Peyer's patch (tissue), 4 donors: ENCODE results near the gene TRPV6.

ENCODE experiments used
- POLR2A ChIP-seq, 2 donors: fragments of 450-650 bp; IDR thresholded peaks; one replicate each; pipeline ENCODE4 v1.5.1; 2017; ENCODE audit warnings: antibody characterized with exemption in 2 of 2, mild to moderate bottlenecking in 2 of 2, moderate library complexity in 2 of 2
- TF ChIP-seq, protein P1 (sequence below), 6 experiments: fragments of 450-650 bp in 4 of 6; fragments of 200-600 bp in 2 of 6; sonication (generic) in 1 of 6; IDR thresholded peaks; one replicate each; pipeline ENCODE4 v1.5.1; 2017 to 2019; ENCODE audit warnings: antibody characterized with exemption in 6 of 6, mild to moderate bottlenecking in 3 of 6, moderate library complexity in 1 of 6

DNA sequence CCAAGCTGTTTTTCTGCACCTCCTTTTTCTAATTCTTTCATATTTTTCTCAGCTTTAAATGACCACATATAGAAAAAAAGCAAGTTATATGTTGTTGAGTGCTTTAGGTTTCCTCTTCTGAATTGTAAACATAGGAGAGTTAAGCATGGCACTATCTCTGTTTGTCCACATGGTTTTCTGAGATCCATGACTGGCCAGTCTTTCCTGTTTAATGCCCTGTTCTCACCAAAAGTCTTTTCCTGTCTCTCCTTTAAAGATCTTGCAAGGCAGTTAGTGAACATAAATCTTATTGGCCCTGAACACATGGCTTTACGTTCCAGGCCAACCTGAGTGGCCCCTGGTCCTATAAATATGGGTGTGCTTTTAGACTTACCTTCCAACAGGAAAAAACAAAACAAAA, 28.6 kb upstream of the TRPV6 start:
- TF ChIP-seq, protein P1, sequence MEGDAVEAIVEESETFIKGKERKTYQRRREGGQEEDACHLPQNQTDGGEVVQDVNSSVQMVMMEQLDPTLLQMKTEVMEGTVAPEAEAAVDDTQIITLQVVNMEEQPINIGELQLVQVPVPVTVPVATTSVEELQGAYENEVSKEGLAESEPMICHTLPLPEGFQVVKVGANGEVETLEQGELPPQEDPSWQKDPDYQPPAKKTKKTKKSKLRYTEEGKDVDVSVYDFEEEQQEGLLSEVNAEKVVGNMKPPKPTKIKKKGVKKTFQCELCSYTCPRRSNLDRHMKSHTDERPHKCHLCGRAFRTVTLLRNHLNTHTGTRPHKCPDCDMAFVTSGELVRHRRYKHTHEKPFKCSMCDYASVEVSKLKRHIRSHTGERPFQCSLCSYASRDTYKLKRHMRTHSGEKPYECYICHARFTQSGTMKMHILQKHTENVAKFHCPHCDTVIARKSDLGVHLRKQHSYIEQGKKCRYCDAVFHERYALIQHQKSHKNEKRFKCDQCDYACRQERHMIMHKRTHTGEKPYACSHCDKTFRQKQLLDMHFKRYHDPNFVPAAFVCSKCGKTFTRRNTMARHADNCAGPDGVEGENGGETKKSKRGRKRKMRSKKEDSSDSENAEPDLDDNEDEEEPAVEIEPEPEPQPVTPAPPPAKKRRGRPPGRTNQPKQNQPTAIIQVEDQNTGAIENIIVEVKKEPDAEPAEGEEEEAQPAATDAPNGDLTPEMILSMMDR (IDR thresholded peaks at IDR 0.05), result no peak
- no peak for TF ChIP-seq POLR2A (IDR thresholded peaks at IDR 0.05)
